ENCODE measurements around the gene FAF1. TPM values are rescaled to one million over a fixed set of nuclear protein-coding genes. Genes with fewer than 3 reads are reported as not detected.

The FAF1 gene
- total RNA-seq, 1 experiment from 2014 or later, result 78.7 TPM

DNA sequence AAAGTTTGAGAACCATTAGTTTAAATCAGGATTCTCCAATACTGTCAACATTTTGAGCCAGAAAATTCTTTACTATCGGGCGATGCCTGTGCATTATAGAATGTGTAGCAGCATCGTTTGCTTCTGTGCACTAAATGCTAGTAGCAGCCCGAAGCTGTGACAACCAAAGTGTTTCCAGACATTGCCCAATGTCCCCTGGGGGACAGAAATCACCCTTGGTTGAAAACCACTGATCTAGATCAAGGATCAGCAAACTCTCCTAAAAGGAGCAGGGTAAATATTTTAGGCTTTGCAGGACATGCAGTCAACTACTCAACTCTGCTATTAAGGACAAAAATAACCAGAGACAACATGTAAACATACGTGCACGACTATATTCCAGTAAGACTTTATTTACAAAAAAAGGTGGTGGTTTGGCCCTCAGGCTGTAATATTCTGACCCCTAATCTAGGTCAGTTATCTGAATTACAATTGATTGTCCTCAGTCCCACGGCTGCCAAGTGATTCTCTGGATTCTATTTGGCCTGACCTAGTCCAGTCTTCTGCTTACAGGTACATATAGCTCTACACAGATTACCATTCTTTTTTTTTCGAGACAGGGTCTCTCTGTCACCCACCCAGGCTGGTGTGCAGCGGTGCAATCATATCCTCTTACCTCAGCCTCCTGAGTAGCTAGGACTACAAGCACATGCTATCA is 10.6 kb downstream of the FAF1 start:
- no peak overlapping the region for H3K27ac Mint-ChIP-seq (ENCODE audit: unreplicated experiment)
- Histone ChIP-seq H3K36me3 (ENCODE audit: control insufficient read depth, insufficient read depth, low read length) (no peaks in the 10 kb centered on the region; the same call in 1 of the 2 replicates), H3K27me3 (replicated peaks; ENCODE audit: control insufficient read depth, insufficient read depth, low read length) (no peaks in the 10 kb centered on the region), H3K9me3 (no peaks in the 10 kb centered on the region), H3K4me3 (ENCODE audit: low read depth, low read length) (no peak overlapping the region), H3K4me1 (peaks cover 11% of the 10 kb centered on the region)
- CTCF ChIA-PET, result no interaction called here
- TF ChIP-seq, protein P1, sequence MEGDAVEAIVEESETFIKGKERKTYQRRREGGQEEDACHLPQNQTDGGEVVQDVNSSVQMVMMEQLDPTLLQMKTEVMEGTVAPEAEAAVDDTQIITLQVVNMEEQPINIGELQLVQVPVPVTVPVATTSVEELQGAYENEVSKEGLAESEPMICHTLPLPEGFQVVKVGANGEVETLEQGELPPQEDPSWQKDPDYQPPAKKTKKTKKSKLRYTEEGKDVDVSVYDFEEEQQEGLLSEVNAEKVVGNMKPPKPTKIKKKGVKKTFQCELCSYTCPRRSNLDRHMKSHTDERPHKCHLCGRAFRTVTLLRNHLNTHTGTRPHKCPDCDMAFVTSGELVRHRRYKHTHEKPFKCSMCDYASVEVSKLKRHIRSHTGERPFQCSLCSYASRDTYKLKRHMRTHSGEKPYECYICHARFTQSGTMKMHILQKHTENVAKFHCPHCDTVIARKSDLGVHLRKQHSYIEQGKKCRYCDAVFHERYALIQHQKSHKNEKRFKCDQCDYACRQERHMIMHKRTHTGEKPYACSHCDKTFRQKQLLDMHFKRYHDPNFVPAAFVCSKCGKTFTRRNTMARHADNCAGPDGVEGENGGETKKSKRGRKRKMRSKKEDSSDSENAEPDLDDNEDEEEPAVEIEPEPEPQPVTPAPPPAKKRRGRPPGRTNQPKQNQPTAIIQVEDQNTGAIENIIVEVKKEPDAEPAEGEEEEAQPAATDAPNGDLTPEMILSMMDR (IDR thresholded peaks at IDR 0.05; ENCODE audit: insufficient read depth in 1 of 2, low read depth in 1 of 2, low read length in 1 of 2, severe bottlenecking in 1 of 2, unreplicated experiment in 1 of 2), result no peak
- no peak overlapping the region for H3K4me3 Mint-ChIP-seq (ENCODE audit: unreplicated experiment)
- no peaks in the 10 kb centered on the region for H3K9me3 Mint-ChIP-seq (ENCODE audit: unreplicated experiment)
- BruUV-seq (replicated peaks), result no TSS peak
- no peaks in the 10 kb centered on the region for H3K4me1 Mint-ChIP-seq (ENCODE audit: low read depth, unreplicated experiment)
- H3K36me3 Mint-ChIP-seq (ENCODE audit: insufficient read depth, unreplicated experiment), result peaks cover 13% of the 10 kb centered on the region
- no peaks in the 10 kb centered on the region for H3K27me3 Mint-ChIP-seq (ENCODE audit: insufficient read depth, unreplicated experiment)
- no peak for DNase-seq
- intact Hi-C loops (cut with micrococcal nuclease; ENCODE audit: unreplicated experiment), result no loop called here
- POLR2A ChIA-PET, result interaction anchor here (0.7 kb wide), 1 partner anchor 11 kb away, joined by 3 read pairs; no protein-coding TSS in a partner anchor

DNA sequence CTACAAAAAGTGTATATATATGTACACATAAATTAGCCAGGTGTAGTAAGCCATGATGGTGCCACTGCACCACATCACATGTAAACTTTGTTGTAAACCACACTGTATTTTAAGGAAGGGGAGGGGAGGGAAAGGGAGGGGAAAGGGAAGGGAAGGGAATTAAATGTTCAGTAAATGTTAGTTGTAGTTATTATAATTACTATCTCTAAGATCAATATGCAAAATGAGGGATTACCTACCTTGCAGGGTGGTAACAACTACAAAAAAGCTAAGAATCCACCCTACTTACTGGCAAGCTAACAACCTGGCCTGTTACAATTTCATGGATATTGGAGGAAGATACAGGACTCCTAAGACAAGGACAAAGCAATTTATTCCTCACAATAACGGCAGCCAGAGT is 17.7 kb downstream of the FAF1 start:
- Mint-ChIP-seq H3K4me1 (ENCODE audit: low read depth, unreplicated experiment) (peaks cover 7% of the 10 kb centered on the region), H3K27ac (ENCODE audit: unreplicated experiment) (no peak overlapping the region), H3K9me3 (ENCODE audit: unreplicated experiment) (no peaks in the 10 kb centered on the region), H3K4me3 (ENCODE audit: unreplicated experiment) (no peak overlapping the region), H3K36me3 (ENCODE audit: insufficient read depth, unreplicated experiment) (no peaks in the 10 kb centered on the region), H3K27me3 (ENCODE audit: insufficient read depth, unreplicated experiment) (no peaks in the 10 kb centered on the region)
- H3K4me3 ChIP-seq (ENCODE audit: low read depth, low read length), result no peak overlapping the region
- H3K9me3 ChIP-seq, result no peaks in the 10 kb centered on the region
- ChIA-PET POLR2A (no interaction called here), CTCF (no interaction called here)
- DNase-seq, result no peak
- TF ChIP-seq, protein P1 (IDR thresholded peaks at IDR 0.05; ENCODE audit: insufficient read depth in 1 of 2, low read depth in 1 of 2, low read length in 1 of 2, severe bottlenecking in 1 of 2, unreplicated experiment in 1 of 2), result no peak
- no peaks in the 10 kb centered on the region for H3K27me3 ChIP-seq (replicated peaks; ENCODE audit: control insufficient read depth, insufficient read depth, low read length)
- no TSS peak for BruUV-seq (replicated peaks)
- no peaks in the 10 kb centered on the region for H3K4me1 ChIP-seq
- intact Hi-C loops (cut with micrococcal nuclease; ENCODE audit: unreplicated experiment), result no loop called here
- no peaks in the 10 kb centered on the region; the same call in 1 of the 2 replicates for H3K36me3 ChIP-seq (ENCODE audit: control insufficient read depth, insufficient read depth, low read length)

DNA sequence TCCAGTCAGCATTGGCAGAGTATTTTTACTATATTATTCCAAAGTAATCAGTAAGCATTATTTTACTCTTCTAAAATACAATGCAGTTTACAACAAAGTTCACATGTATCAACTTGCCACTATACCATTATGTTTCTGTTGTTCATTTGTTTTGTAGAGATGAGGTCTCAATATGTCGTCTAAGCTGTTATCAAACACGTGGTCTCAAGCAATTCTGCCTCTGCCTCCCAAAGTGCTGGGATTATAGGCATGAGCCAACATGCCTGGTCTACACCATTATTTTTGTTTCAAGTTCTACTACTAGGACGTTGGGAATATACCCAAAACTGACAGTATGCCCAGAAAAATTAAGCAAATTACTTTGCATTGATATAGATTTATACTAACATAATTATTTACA is 19.8 kb downstream of the FAF1 start:
- Histone ChIP-seq H3K4me3 (ENCODE audit: low read depth, low read length) (no peak overlapping the region), H3K36me3 (ENCODE audit: control insufficient read depth, insufficient read depth, low read length) (no peaks in the 10 kb centered on the region; the same call in 1 of the 2 replicates), H3K4me1 (no peaks in the 10 kb centered on the region), H3K9me3 (no peaks in the 10 kb centered on the region), H3K27me3 (replicated peaks; ENCODE audit: control insufficient read depth, insufficient read depth, low read length) (no peaks in the 10 kb centered on the region)
- H3K4me3 Mint-ChIP-seq (ENCODE audit: unreplicated experiment), result no peak overlapping the region
- H3K27ac Mint-ChIP-seq (ENCODE audit: unreplicated experiment), result no peak overlapping the region
- no peaks in the 10 kb centered on the region for H3K36me3 Mint-ChIP-seq (ENCODE audit: insufficient read depth, unreplicated experiment)
- DNase-seq, result no peak
- ChIA-PET CTCF (no interaction called here), POLR2A (no interaction called here)
- TF ChIP-seq, protein P1 (IDR thresholded peaks at IDR 0.05; ENCODE audit: insufficient read depth in 1 of 2, low read depth in 1 of 2, low read length in 1 of 2, severe bottlenecking in 1 of 2, unreplicated experiment in 1 of 2), result no peak
- H3K9me3 Mint-ChIP-seq (ENCODE audit: unreplicated experiment), result no peaks in the 10 kb centered on the region
- peaks cover 7% of the 10 kb centered on the region for H3K4me1 Mint-ChIP-seq (ENCODE audit: low read depth, unreplicated experiment)
- intact Hi-C loops (cut with micrococcal nuclease; ENCODE audit: unreplicated experiment), result no loop called here
- no TSS peak for BruUV-seq (replicated peaks)
- no peaks in the 10 kb centered on the region for H3K27me3 Mint-ChIP-seq (ENCODE audit: insufficient read depth, unreplicated experiment)
